GM12801 (cell line): ENCODE measurements around the gene NRP2.

Experiments used
- CTCF ChIP-seq: IDR thresholded peaks from one replicate; pipeline ENCODE4 v1.5.1; 2011; ENCODE audit warnings: control low read depth; ENCODE audit not compliant: insufficient read length; ENCODE audit errors: extremely low read depth

The NRP2 gene

GRCh38 chr2:205778356-205778755, 96.1 kb downstream of the NRP2 start:
- TF ChIP-seq CTCF, result no peak

- no peak for TF ChIP-seq CTCF
Measured at GRCh38 chr2:205780645-205781044, 98.3 kb downstream of the NRP2 start.

GRCh38 chr2:205781244-205781931, 99.1 kb downstream of the NRP2 start:
- no peak for TF ChIP-seq CTCF

GRCh38 chr2:205782941-205783340, 100.6 kb downstream of the NRP2 start:
- no peak for TF ChIP-seq CTCF

GRCh38 chr2:205783872-205784499, 101.7 kb downstream of the NRP2 start:
- no peak for TF ChIP-seq CTCF

GRCh38 chr2:205785507-205786260, 103.4 kb downstream of the NRP2 start:
- no peak for TF ChIP-seq CTCF

- TF ChIP-seq CTCF, result no peak
Measured at GRCh38 chr2:205786976-205787375, 104.7 kb downstream of the NRP2 start.
